Measurements from ENCODE around the gene NPM3. TPM values are rescaled to one million over a fixed set of nuclear protein-coding genes. Genes with fewer than 3 reads are reported as not detected.

The NPM3 gene
- total RNA-seq, 1 experiment from 2014 or later: 92.6 TPM

DNA sequence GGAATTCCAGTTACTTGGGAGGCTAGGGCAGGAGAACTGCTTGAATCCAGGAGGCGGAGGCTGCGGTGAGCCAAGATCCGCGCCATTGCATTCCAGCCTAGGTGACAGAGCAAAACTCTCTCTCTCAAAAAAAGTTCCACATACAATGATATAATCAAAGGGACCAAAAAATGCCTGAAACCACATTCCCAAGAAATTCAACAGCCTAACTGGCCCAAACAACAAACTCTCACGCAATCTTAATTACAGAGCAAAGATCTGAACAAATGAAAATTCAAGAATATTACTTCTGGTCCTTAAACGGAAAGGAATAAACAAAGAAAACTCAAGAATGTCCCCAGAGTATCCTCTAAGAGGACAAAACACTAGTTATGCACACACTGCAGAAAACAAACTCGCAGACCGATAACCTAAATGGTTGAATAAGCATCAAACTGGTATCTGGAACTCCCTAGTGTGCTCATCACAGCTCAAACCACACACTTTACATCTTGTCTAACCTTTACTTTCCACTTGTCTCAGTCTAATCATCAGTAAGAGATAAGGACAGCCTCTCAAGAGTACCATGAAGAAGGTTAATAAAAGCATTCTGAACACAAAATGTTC, 31.3 kb upstream of the NPM3 start:
- Mint-ChIP-seq H3K4me3 (ENCODE audit: unreplicated experiment) (peak overlapping the region; percentile 95), H3K4me1 (ENCODE audit: low read depth, unreplicated experiment) (peaks cover 13% of the 10 kb centered on the region), H3K36me3 (ENCODE audit: insufficient read depth, unreplicated experiment) (peaks cover 72% of the 10 kb centered on the region), H3K27me3 (ENCODE audit: insufficient read depth, unreplicated experiment) (no peaks in the 10 kb centered on the region), H3K27ac (ENCODE audit: unreplicated experiment) (peak overlapping the region; percentile 42), H3K9me3 (ENCODE audit: unreplicated experiment) (no peaks in the 10 kb centered on the region)
- intact Hi-C loops (cut with micrococcal nuclease; ENCODE audit: unreplicated experiment): no loop called here
- BruUV-seq (replicated peaks): no TSS peak
- Histone ChIP-seq H3K4me1 (peaks cover 6% of the 10 kb centered on the region), H3K9me3 (no peaks in the 10 kb centered on the region), H3K27me3 (replicated peaks; ENCODE audit: control insufficient read depth, insufficient read depth, low read length) (no peaks in the 10 kb centered on the region), H3K36me3 (ENCODE audit: control insufficient read depth, insufficient read depth, low read length) (no peaks in the 10 kb centered on the region), H3K4me3 (ENCODE audit: low read depth, low read length) (no peak overlapping the region)
- TF ChIP-seq, protein P1, sequence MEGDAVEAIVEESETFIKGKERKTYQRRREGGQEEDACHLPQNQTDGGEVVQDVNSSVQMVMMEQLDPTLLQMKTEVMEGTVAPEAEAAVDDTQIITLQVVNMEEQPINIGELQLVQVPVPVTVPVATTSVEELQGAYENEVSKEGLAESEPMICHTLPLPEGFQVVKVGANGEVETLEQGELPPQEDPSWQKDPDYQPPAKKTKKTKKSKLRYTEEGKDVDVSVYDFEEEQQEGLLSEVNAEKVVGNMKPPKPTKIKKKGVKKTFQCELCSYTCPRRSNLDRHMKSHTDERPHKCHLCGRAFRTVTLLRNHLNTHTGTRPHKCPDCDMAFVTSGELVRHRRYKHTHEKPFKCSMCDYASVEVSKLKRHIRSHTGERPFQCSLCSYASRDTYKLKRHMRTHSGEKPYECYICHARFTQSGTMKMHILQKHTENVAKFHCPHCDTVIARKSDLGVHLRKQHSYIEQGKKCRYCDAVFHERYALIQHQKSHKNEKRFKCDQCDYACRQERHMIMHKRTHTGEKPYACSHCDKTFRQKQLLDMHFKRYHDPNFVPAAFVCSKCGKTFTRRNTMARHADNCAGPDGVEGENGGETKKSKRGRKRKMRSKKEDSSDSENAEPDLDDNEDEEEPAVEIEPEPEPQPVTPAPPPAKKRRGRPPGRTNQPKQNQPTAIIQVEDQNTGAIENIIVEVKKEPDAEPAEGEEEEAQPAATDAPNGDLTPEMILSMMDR (IDR thresholded peaks at IDR 0.05; ENCODE audit: insufficient read depth in 1 of 2, low read depth in 1 of 2, low read length in 1 of 2, severe bottlenecking in 1 of 2, unreplicated experiment in 1 of 2): no peak
- POLR2A ChIA-PET: no interaction called here
- CTCF ChIA-PET: no interaction called here
- no peak for DNase-seq

DNA sequence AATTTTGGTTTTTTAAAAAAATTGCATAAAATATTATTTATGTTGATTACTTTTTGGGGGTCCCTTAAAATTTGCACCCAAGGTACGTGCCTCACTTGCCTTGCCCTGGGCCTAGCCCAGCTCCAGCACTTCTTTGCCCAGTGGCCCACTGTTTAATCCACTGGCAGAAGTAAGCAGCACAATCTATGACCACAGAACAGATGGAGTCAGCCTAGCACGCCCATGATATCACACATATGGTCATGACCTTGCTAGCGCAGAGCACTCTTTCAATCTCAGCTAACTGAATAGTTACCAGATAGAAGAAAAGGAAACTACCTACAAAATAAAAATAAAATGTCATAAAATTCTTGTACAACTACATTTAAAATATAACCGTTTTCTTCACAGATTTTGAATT, 29.4 kb upstream of the NPM3 start:
- CTCF ChIA-PET: no interaction called here
- no peak for DNase-seq
- no peak overlapping the region for H3K27ac Mint-ChIP-seq (ENCODE audit: unreplicated experiment)
- Histone ChIP-seq H3K4me1 (peaks cover 6% of the 10 kb centered on the region), H3K9me3 (no peaks in the 10 kb centered on the region), H3K27me3 (replicated peaks; ENCODE audit: control insufficient read depth, insufficient read depth, low read length) (no peaks in the 10 kb centered on the region), H3K4me3 (ENCODE audit: low read depth, low read length) (no peak overlapping the region), H3K36me3 (ENCODE audit: control insufficient read depth, insufficient read depth, low read length) (no peaks in the 10 kb centered on the region)
- no peaks in the 10 kb centered on the region for H3K9me3 Mint-ChIP-seq (ENCODE audit: unreplicated experiment)
- no peak overlapping the region for H3K4me3 Mint-ChIP-seq (ENCODE audit: unreplicated experiment)
- peaks cover 73% of the 10 kb centered on the region for H3K36me3 Mint-ChIP-seq (ENCODE audit: insufficient read depth, unreplicated experiment)
- intact Hi-C loops (cut with micrococcal nuclease; ENCODE audit: unreplicated experiment): no loop called here
- peaks cover 13% of the 10 kb centered on the region for H3K4me1 Mint-ChIP-seq (ENCODE audit: low read depth, unreplicated experiment)
- TF ChIP-seq, protein P1 (IDR thresholded peaks at IDR 0.05; ENCODE audit: insufficient read depth in 1 of 2, low read depth in 1 of 2, low read length in 1 of 2, severe bottlenecking in 1 of 2, unreplicated experiment in 1 of 2): no peak
- POLR2A ChIA-PET: no interaction called here
- no TSS peak for BruUV-seq (replicated peaks)
- no peaks in the 10 kb centered on the region for H3K27me3 Mint-ChIP-seq (ENCODE audit: insufficient read depth, unreplicated experiment)

- H3K27me3 ChIP-seq (replicated peaks; ENCODE audit: control insufficient read depth, insufficient read depth, low read length): no peaks in the 10 kb centered on the region
- H3K36me3 ChIP-seq (ENCODE audit: control insufficient read depth, insufficient read depth, low read length): no peaks in the 10 kb centered on the region
- no peak overlapping the region for H3K27ac Mint-ChIP-seq (ENCODE audit: unreplicated experiment)
- TF ChIP-seq, protein P1 (IDR thresholded peaks at IDR 0.05; ENCODE audit: insufficient read depth in 1 of 2, low read depth in 1 of 2, low read length in 1 of 2, severe bottlenecking in 1 of 2, unreplicated experiment in 1 of 2): no peak
- BruUV-seq (replicated peaks): no TSS peak
- intact Hi-C loops (cut with micrococcal nuclease; ENCODE audit: unreplicated experiment): no loop called here
- no peaks in the 10 kb centered on the region for H3K9me3 ChIP-seq
- no peak overlapping the region for H3K4me3 ChIP-seq (ENCODE audit: low read depth, low read length)
- H3K4me1 Mint-ChIP-seq (ENCODE audit: low read depth, unreplicated experiment): no peaks in the 10 kb centered on the region
- no peaks in the 10 kb centered on the region for H3K27me3 Mint-ChIP-seq (ENCODE audit: insufficient read depth, unreplicated experiment)
- no peak for DNase-seq
- H3K4me1 ChIP-seq: no peaks in the 10 kb centered on the region
- CTCF ChIA-PET: interaction anchor here (0.6 kb wide), 1 partner anchor 237 kb away, joined by 3 read pairs; no protein-coding TSS in a partner anchor
- POLR2A ChIA-PET: no interaction called here
- H3K36me3 Mint-ChIP-seq (ENCODE audit: insufficient read depth, unreplicated experiment): peaks cover 87% of the 10 kb centered on the region
- H3K9me3 Mint-ChIP-seq (ENCODE audit: unreplicated experiment): no peaks in the 10 kb centered on the region
- H3K4me3 Mint-ChIP-seq (ENCODE audit: unreplicated experiment): no peak overlapping the region
Measured at GRCh38 chr10:101807158-101807557, 23.9 kb upstream of the NPM3 start.
